GM12878 (cell line): ENCODE data around the gene NUP62. TPM values are rescaled to one million over a fixed set of nuclear protein-coding genes. Genes with fewer than 3 reads are reported as not detected.

Experiments used
- ATAC-seq: fragments of 200-7000 bp; cut with Tn5 transposase; 3 replicates; pipeline ENCODE4 v1.9.1; 2020; ENCODE audit warnings: mild to moderate bottlenecking, moderate library complexity
- BruUV-seq: library from RNA; stranded (reverse); fragments of 400-500 nt; replicated peaks from 2 replicates; lab custom pipeline; 2021; lab: Mats Ljungman, UMichigan
- CTCF ChIA-PET: fragments of 300-600 bp; sonication (Branson Sonifier 250); formaldehyde crosslinking; extraction: SDS; loops from one replicate; lab custom pipeline; 2021; ENCODE audit warnings: inconsistent platforms; lab: Yijun Ruan, JAX
- POLR2A ChIA-PET: fragments of 350-600 bp; formaldehyde crosslinking; extraction: SDS; loops from one replicate; lab custom pipeline; 2021; ENCODE audit warnings: inconsistent platforms; lab: Charles Lee
- RAD21 ChIA-PET: fragments of 300-600 bp; sonication (Branson Sonifier 250); formaldehyde crosslinking; loops from one replicate; lab custom pipeline; 2023; ENCODE audit warnings: antibody characterized with exemption; ENCODE audit not compliant: unreplicated experiment; lab: Charles Lee
- SMC1A ChIA-PET: fragments of 300-600 bp; sonication (Branson Sonifier 250); formaldehyde crosslinking; loops from one replicate; lab custom pipeline; 2023; ENCODE audit not compliant: unreplicated experiment, uncharacterized antibody; lab: Charles Lee
- DNase-seq: peaks from one replicate; pipeline ENCODE4 v3.0.0-alpha.2; 2011; ENCODE audit warnings: low read depth, low spot score
- FAIRE-seq: peaks from 3 replicates; lab custom pipeline; 2011; peaks lifted over from hg19 to GRCh38; lab: Jason Lieb, UNC
- H2AFZ ChIP-seq: 2 replicates; pipeline ENCODE4 v1.6.0; 2011; ENCODE audit warnings: low read depth, low read length, control low read depth; ENCODE audit not compliant: control insufficient read depth
- H3K27ac ChIP-seq: 2 replicates; pipeline ENCODE4 v1.5.1; 2011; ENCODE audit warnings: control low read depth; ENCODE audit not compliant: control insufficient read depth, insufficient read depth
- H3K27me3 ChIP-seq, 2 experiments: replicated peaks in 1 of 2; 2 replicates each; pipeline versions ENCODE4 v1.6.0 to v1.6.1; 2011; ENCODE audit warnings: low read length in 1 of 2; ENCODE audit not compliant: control insufficient read depth in 2 of 2, insufficient read depth in 2 of 2
- H3K36me3 ChIP-seq, 2 experiments: 2 replicates each; pipeline ENCODE4 v1.5.1; 2011; ENCODE audit warnings: low read length in 1 of 2; ENCODE audit not compliant: control insufficient read depth in 2 of 2, insufficient read depth in 2 of 2
- H3K4me1 ChIP-seq: 2 replicates; pipeline ENCODE4 v1.6.1; 2011; ENCODE audit warnings: mild to moderate bottlenecking, low read length, moderate library complexity, mixed read lengths; ENCODE audit not compliant: control insufficient read depth, insufficient read depth
- H3K4me2 ChIP-seq: 2 replicates; pipeline ENCODE4 v1.6.0; 2011; ENCODE audit warnings: control low read depth; ENCODE audit not compliant: control insufficient read depth, insufficient read depth
- H3K4me3 ChIP-seq: fragments of 200-600 bp; sonication (generic); 2 replicates; pipeline ENCODE4 v1.5.1; 2016
- H3K79me2 ChIP-seq: 2 replicates; pipeline ENCODE4 v1.6.0; 2011; ENCODE audit warnings: low read length; ENCODE audit not compliant: control insufficient read depth, insufficient read depth
- H3K9ac ChIP-seq: 2 replicates; pipeline ENCODE4 v1.8.0; 2011; ENCODE audit warnings: low read length, control low read depth, mixed read lengths; ENCODE audit not compliant: control insufficient read depth, insufficient read depth
- H3K9me3 ChIP-seq: replicated peaks from 3 replicates; pipeline ENCODE4 v1.5.1; 2011; ENCODE audit warnings: mild to moderate bottlenecking, low read length; ENCODE audit not compliant: control insufficient read depth, insufficient read depth
- H4K20me1 ChIP-seq: 2 replicates; pipeline ENCODE4 v1.6.0; 2011; ENCODE audit not compliant: control insufficient read depth, insufficient read depth
- CBFB ChIP-seq: IDR thresholded peaks from 2 replicates; pipeline ENCODE4 v1.6.1; 2016; ENCODE audit warnings: antibody characterized with exemption, low read depth
- EGR1 ChIP-seq, 2 experiments: IDR thresholded peaks; 1 replicate in 1 of 2; 2 replicates in 1 of 2; pipeline ENCODE4 v1.6.1; 2011 to 2012; ENCODE audit warnings: low read depth in 2 of 2, low read length in 2 of 2, borderline replicate concordance in 1 of 2, mild to moderate bottlenecking in 1 of 2, moderate library complexity in 1 of 2
- FOXK2 ChIP-seq: fragments of 450-650 bp; IDR thresholded peaks from 2 replicates; pipeline ENCODE4 v1.6.1; 2017; ENCODE audit warnings: mild to moderate bottlenecking, moderate library complexity
- HDAC2 ChIP-seq: fragments of 200-600 bp; sonication (generic); IDR thresholded peaks from 2 replicates; pipeline ENCODE4 v1.6.1; 2017
- IKZF2 ChIP-seq, 2 experiments: fragments of 450-650 bp; IDR thresholded peaks; 2 replicates each; pipeline ENCODE4 v1.6.1; 2017; ENCODE audit warnings: mild to moderate bottlenecking in 2 of 2, moderate library complexity in 2 of 2
- MTA3 ChIP-seq: IDR thresholded peaks from 2 replicates; pipeline ENCODE4 v1.6.1; 2012; ENCODE audit warnings: low read length, inconsistent platforms, borderline replicate concordance
- POLR2A ChIP-seq: IDR thresholded peaks from 2 replicates; pipeline ENCODE4 v1.6.1; 2011; ENCODE audit warnings: low read depth, mild to moderate bottlenecking, low read length
- RELB ChIP-seq: fragments of 450-650 bp; IDR thresholded peaks from 2 replicates; pipeline ENCODE4 v1.6.1; 2017; ENCODE audit warnings: low read depth, mild to moderate bottlenecking, moderate library complexity
- RUNX3 ChIP-seq: IDR thresholded peaks from 2 replicates; pipeline ENCODE4 v1.6.1; 2012; ENCODE audit warnings: low read length, inconsistent platforms
- SRF ChIP-seq, 2 experiments: IDR thresholded peaks; 2 replicates each; pipeline ENCODE4 v1.6.1; 2011; ENCODE audit warnings: low read depth in 2 of 2, low read length in 2 of 2, mild to moderate bottlenecking in 1 of 2, moderate library complexity in 1 of 2
- TAF1 ChIP-seq: IDR thresholded peaks from 2 replicates; pipeline ENCODE4 v1.6.1; 2011; ENCODE audit warnings: mild to moderate bottlenecking, low read depth, low read length, borderline replicate concordance
- TARDBP ChIP-seq: IDR thresholded peaks from 2 replicates; pipeline ENCODE4 v1.6.1; 2016; ENCODE audit warnings: borderline replicate concordance
- YBX1 ChIP-seq: fragments of 450-650 bp; IDR thresholded peaks from 2 replicates; pipeline ENCODE4 v1.6.1; 2016; ENCODE audit warnings: antibody characterized with exemption
- WGBS: methylation state at CpG from one replicate; pipeline ENCODE4 v1.1.6; 2016; ENCODE audit warnings: low lambda C conversion rate; ENCODE audit not compliant: insufficient replicate concordance, insufficient coverage; ENCODE audit errors: missing lambda C conversion rate; 5-methylcytosine and 5-hydroxymethylcytosine counted together
- in situ Hi-C: fragments of 300-500 bp; cut with MboI; formaldehyde crosslinking; loops from 9 replicates; pipeline ENCODE4 v1.14.3; 2018; ENCODE audit warnings: mixed read lengths
- intact Hi-C: fragments of 100-400 bp; cut with micrococcal nuclease; formaldehyde crosslinking; loops from one replicate; pipeline ENCODE4 v1.14.2; 2022; ENCODE audit not compliant: unreplicated experiment
- polyA plus RNA-seq, 11 experiments: library from polyadenylated mRNA; depleted of rRNA in 4 of 11; unstranded in 6 of 11; stranded (reverse) in 5 of 11; fragments of >200 nt; fragmentation: Nextera tagmentation in 4 of 11; fragmentation: Illumina TruSeq in 1 of 11; extraction: Ambion mirVana in 4 of 11; extraction: Trizol in 1 of 11; gene quantifications; 1 replicate in 1 of 11; 2 replicates in 10 of 11; pipeline versions ENCODE4 v1.2.1 to v1.2.3, GENCODE V29; 2011 to 2016; ENCODE audit warnings: inconsistent platforms in 2 of 11, missing spikeins in 2 of 11, low read depth in 1 of 11
- total RNA-seq, 4 experiments: library from RNA; depleted of rRNA in 3 of 4; stranded (reverse); fragments of >200 nt in 3 of 4; fragmentation: Illumina TruSeq in 1 of 4; extraction: Trizol in 1 of 4; gene quantifications; 2 replicates each; pipeline versions ENCODE4 v1.2.1 to v1.2.3, GENCODE V29; 2013 to 2021
- TF ChIP-seq, protein P1 (sequence below): fragments of 450-650 bp; formaldehyde crosslinking; IDR thresholded peaks from 2 replicates; pipeline ENCODE4 v1.4.0; 2020; ENCODE audit warnings: mild to moderate bottlenecking, moderate library complexity
- TF ChIP-seq, protein P2 (sequence below): IDR thresholded peaks from 2 replicates; pipeline ENCODE4 v1.6.1; 2012; ENCODE audit warnings: low read length, inconsistent platforms
- TF ChIP-seq, protein P3 (sequence below): fragments of 450-650 bp; IDR thresholded peaks from 2 replicates; pipeline ENCODE4 v1.6.1; 2016; ENCODE audit warnings: mild to moderate bottlenecking
- TF ChIP-seq, protein P4 (sequence below): IDR thresholded peaks from 2 replicates; pipeline ENCODE4 v1.6.1; 2011; ENCODE audit warnings: borderline replicate concordance, low read depth, mild to moderate bottlenecking, moderate library complexity, low read length; ENCODE audit not compliant: insufficient read depth, poor library complexity, severe bottlenecking

The NUP62 gene
- total and polyA plus RNA-seq, 10 of the 15 experiments (the other 5 are each of a cell fraction or from before 2014, with no cell fraction given) = 19.5 to 110 (median 66.9) TPM

- in situ Hi-C loops = no loop called here
- H3K27ac ChIP-seq = no peak overlapping the region
- ChIA-PET SMC1A (interaction anchor here (1.3 kb wide), 1 partner anchor 21 kb away, joined by 3 read pairs; no protein-coding TSS in a partner anchor), POLR2A (no interaction called here), CTCF (no interaction called here), RAD21 (no interaction called here)
- FAIRE-seq (no peak), DNase-seq (no peak), ATAC-seq (no peak)
- no peaks in the 10 kb centered on the region for H3K27me3 ChIP-seq
- WGBS = 62% methylated on average over 7 of the region's 7 CpGs
- H3K4me1 ChIP-seq = no peaks in the 10 kb centered on the region
- H3K4me3 ChIP-seq = no peak overlapping the region
- no peaks in the 10 kb centered on the region for H4K20me1 ChIP-seq
- BruUV-seq = no TSS peak
- no peak overlapping the region for H3K4me2 ChIP-seq
- intact Hi-C loops = no loop called here
- no peaks in the 10 kb centered on the region; a peak in 1 of 4 replicates for H3K36me3 ChIP-seq
- no peak overlapping the region for H3K9ac ChIP-seq
- no peaks in the 10 kb centered on the region for H3K79me2 ChIP-seq
- no peaks in the 10 kb centered on the region for H3K9me3 ChIP-seq
- no peak overlapping the region for H2AFZ ChIP-seq
- TF ChIP-seq HDAC2 = no peak
- TF ChIP-seq CBFB = no peak
- no peak for TF ChIP-seq TARDBP
- TF ChIP-seq, protein P1, sequence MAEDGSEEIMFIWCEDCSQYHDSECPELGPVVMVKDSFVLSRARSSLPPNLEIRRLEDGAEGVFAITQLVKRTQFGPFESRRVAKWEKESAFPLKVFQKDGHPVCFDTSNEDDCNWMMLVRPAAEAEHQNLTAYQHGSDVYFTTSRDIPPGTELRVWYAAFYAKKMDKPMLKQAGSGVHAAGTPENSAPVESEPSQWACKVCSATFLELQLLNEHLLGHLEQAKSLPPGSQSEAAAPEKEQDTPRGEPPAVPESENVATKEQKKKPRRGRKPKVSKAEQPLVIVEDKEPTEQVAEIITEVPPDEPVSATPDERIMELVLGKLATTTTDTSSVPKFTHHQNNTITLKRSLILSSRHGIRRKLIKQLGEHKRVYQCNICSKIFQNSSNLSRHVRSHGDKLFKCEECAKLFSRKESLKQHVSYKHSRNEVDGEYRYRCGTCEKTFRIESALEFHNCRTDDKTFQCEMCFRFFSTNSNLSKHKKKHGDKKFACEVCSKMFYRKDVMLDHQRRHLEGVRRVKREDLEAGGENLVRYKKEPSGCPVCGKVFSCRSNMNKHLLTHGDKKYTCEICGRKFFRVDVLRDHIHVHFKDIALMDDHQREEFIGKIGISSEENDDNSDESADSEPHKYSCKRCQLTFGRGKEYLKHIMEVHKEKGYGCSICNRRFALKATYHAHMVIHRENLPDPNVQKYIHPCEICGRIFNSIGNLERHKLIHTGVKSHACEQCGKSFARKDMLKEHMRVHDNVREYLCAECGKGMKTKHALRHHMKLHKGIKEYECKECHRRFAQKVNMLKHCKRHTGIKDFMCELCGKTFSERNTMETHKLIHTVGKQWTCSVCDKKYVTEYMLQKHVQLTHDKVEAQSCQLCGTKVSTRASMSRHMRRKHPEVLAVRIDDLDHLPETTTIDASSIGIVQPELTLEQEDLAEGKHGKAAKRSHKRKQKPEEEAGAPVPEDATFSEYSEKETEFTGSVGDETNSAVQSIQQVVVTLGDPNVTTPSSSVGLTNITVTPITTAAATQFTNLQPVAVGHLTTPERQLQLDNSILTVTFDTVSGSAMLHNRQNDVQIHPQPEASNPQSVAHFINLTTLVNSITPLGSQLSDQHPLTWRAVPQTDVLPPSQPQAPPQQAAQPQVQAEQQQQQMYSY = no peak
- TF ChIP-seq, protein P2, sequence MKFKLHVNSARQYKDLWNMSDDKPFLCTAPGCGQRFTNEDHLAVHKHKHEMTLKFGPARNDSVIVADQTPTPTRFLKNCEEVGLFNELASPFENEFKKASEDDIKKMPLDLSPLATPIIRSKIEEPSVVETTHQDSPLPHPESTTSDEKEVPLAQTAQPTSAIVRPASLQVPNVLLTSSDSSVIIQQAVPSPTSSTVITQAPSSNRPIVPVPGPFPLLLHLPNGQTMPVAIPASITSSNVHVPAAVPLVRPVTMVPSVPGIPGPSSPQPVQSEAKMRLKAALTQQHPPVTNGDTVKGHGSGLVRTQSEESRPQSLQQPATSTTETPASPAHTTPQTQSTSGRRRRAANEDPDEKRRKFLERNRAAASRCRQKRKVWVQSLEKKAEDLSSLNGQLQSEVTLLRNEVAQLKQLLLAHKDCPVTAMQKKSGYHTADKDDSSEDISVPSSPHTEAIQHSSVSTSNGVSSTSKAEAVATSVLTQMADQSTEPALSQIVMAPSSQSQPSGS = no peak
- TF ChIP-seq, protein P3, sequence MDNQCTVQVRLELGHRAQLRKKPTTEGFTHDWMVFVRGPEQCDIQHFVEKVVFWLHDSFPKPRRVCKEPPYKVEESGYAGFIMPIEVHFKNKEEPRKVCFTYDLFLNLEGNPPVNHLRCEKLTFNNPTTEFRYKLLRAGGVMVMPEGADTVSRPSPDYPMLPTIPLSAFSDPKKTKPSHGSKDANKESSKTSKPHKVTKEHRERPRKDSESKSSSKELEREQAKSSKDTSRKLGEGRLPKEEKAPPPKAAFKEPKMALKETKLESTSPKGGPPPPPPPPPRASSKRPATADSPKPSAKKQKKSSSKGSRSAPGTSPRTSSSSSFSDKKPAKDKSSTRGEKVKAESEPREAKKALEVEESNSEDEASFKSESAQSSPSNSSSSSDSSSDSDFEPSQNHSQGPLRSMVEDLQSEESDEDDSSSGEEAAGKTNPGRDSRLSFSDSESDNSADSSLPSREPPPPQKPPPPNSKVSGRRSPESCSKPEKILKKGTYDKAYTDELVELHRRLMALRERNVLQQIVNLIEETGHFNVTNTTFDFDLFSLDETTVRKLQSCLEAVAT = no peak
- TF ChIP-seq TAF1 = no peak
- TF ChIP-seq MTA3 = no peak
- TF ChIP-seq SRF (IDR thresholded peaks at IDR 0.05; ENCODE audit: low read depth in 2 of 2, low read length in 2 of 2) = no peak
- TF ChIP-seq YBX1 = no peak
- TF ChIP-seq, protein P4, sequence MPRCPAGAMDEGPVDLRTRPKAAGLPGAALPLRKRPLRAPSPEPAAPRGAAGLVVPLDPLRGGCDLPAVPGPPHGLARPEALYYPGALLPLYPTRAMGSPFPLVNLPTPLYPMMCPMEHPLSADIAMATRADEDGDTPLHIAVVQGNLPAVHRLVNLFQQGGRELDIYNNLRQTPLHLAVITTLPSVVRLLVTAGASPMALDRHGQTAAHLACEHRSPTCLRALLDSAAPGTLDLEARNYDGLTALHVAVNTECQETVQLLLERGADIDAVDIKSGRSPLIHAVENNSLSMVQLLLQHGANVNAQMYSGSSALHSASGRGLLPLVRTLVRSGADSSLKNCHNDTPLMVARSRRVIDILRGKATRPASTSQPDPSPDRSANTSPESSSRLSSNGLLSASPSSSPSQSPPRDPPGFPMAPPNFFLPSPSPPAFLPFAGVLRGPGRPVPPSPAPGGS = no peak
- no peak for TF ChIP-seq FOXK2
- no peak for TF ChIP-seq RUNX3
- no peak for TF ChIP-seq EGR1 (IDR thresholded peaks at IDR 0.05; ENCODE audit: borderline replicate concordance in 1 of 2, low read depth in 2 of 2, low read length in 2 of 2)
- no peak for TF ChIP-seq POLR2A
- no peak for TF ChIP-seq RELB
- no peak for TF ChIP-seq IKZF2 (IDR thresholded peaks at IDR 0.05)
Observed at GRCh38 chr19:49975051-49975450, 45.7 kb upstream of the NUP62 start.
